Measurements from ENCODE around the gene CACNB2. TPM values are rescaled to one million over a fixed set of nuclear protein-coding genes. Genes with fewer than 3 reads are reported as not detected.

Gene CACNB2
- polyA plus RNA-seq, 1 of the 3 experiments (the other 2 are of a cell fraction): 0.74 TPM

GRCh38 chr10:18294633-18295032, 154.4 kb downstream of the CACNB2 start:
- Histone ChIP-seq H3F3A (replicated peaks; ENCODE audit: insufficient read depth) (no peaks in the 10 kb centered on the region), H3K9me2 (no peaks in the 10 kb centered on the region), H3K9me3 (no peaks in the 10 kb centered on the region), H3K4me3 (ENCODE audit: low read depth in 2 of 2, low read length in 1 of 2) (no peak overlapping the region), H4K20me1 (ENCODE audit: insufficient read depth) (no peaks in the 10 kb centered on the region), H3K27ac (ENCODE audit: low read depth in 2 of 2, low read length in 1 of 2) (no peak overlapping the region), H3K9ac (no peak overlapping the region), H3K36me3 (replicated peaks in 1 of 2; ENCODE audit: control insufficient read depth in 1 of 2, insufficient read depth in 2 of 2, low read length in 1 of 2) (no peaks in the 10 kb centered on the region), H3K27me3 (ENCODE audit: insufficient read depth) (no peaks in the 10 kb centered on the region), H3K4me1 (ENCODE audit: control insufficient read depth in 1 of 2, insufficient read depth in 2 of 2, low read depth in 1 of 2, low read length in 1 of 2) (no peaks in the 10 kb centered on the region; a peak in 1 of 4 replicates), H3K4me2 (no peak overlapping the region), H2AFZ (ENCODE audit: low read depth) (no peak overlapping the region), H3K79me2 (ENCODE audit: insufficient read depth) (no peaks in the 10 kb centered on the region)
- ChIA-PET CTCF (no interaction called here), POLR2A (no interaction called here)
- TF ChIP-seq SIN3A (IDR thresholded peaks at IDR 0.05; ENCODE audit: borderline replicate concordance, low read depth, low read length): no peak
- no peak for TF ChIP-seq RCOR1 (IDR thresholded peaks at IDR 0.05; ENCODE audit: low read length)
- TF ChIP-seq FOXM1 (IDR thresholded peaks at IDR 0.05; ENCODE audit: low read depth): no peak
- no peak for TF ChIP-seq TCF12 (IDR thresholded peaks at IDR 0.05)
- WGBS (ENCODE audit: low lambda C conversion rate): 41% methylated on average over 4 of the region's 4 CpGs
- DNase-seq: no peak

DNA sequence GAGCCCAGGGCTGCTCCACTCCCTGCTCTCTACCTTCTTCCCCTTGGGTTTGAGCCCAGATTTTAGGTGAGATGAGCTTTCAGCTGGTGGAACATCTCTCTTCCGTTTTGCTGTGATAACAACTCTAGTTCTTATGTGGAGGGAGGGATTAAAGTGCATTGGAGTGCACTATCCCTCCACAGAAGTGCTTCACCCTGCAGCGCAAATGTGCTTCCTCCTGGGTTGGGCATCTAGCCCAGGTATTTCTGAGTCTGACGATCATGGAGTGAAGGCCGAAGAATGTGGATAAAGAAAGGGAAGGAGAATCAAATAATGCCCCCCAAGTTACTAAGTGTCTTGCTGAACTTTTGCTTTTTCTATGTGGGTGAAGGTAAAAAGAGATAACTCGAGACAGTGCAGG, 157.4 kb downstream of the CACNB2 start:
- CTCF ChIA-PET: interaction anchor here (0.7 kb wide), 1 partner anchor 11 kb away, joined by 3 read pairs; no protein-coding TSS in a partner anchor
- no peaks in the 10 kb centered on the region for H3K79me2 ChIP-seq (ENCODE audit: insufficient read depth)
- no peaks in the 10 kb centered on the region for H3K9me2 ChIP-seq
- H3K27me3 ChIP-seq (ENCODE audit: insufficient read depth): no peaks in the 10 kb centered on the region
- H3K4me1 ChIP-seq (ENCODE audit: control insufficient read depth in 1 of 2, insufficient read depth in 2 of 2, low read depth in 1 of 2, low read length in 1 of 2): no peaks in the 10 kb centered on the region
- TF ChIP-seq RFX5 (IDR thresholded peaks at IDR 0.05; ENCODE audit: low read length): no peak
- TF ChIP-seq FOXM1 (IDR thresholded peaks at IDR 0.05; ENCODE audit: low read depth): no peak
- no peak for TF ChIP-seq GABPA (IDR thresholded peaks at IDR 0.05; ENCODE audit: low read depth)
- TF ChIP-seq RCOR1 (IDR thresholded peaks at IDR 0.05; ENCODE audit: low read length): no peak
- no peak for TF ChIP-seq PBX3 (IDR thresholded peaks at IDR 0.05)
- no peak for TF ChIP-seq POLR2AphosphoS5 (IDR thresholded peaks at IDR 0.05; ENCODE audit: low read depth, low read length)
- no peak for TF ChIP-seq GATA2 (CRISPR knock-in tag; IDR thresholded peaks at IDR 0.05)
- TF ChIP-seq USF1 (IDR thresholded peaks at IDR 0.05; ENCODE audit: borderline replicate concordance, low read depth): no peak
- no peak for TF ChIP-seq TCF12 (IDR thresholded peaks at IDR 0.05)
- no peak for TF ChIP-seq REST (IDR thresholded peaks at IDR 0.05; ENCODE audit: low read depth, low read length)
- TF ChIP-seq TEAD4 (IDR thresholded peaks at IDR 0.05; ENCODE audit: borderline replicate concordance, insufficient read depth): no peak
- TF ChIP-seq CHD2 (IDR thresholded peaks at IDR 0.05; ENCODE audit: low read length, partially characterized antibody): no peak
- H3K4me3 ChIP-seq (ENCODE audit: low read depth in 2 of 2, low read length in 1 of 2): no peak overlapping the region
- WGBS (ENCODE audit: low lambda C conversion rate): 57% methylated on average over 5 of the region's 5 CpGs
- H3F3A ChIP-seq (replicated peaks; ENCODE audit: insufficient read depth): no peaks in the 10 kb centered on the region
- POLR2A ChIA-PET: no interaction called here
- no peaks in the 10 kb centered on the region for H3K9me3 ChIP-seq
- no peak for DNase-seq
- no peak overlapping the region for H3K4me2 ChIP-seq
- no peaks in the 10 kb centered on the region for H4K20me1 ChIP-seq (ENCODE audit: insufficient read depth)
- H3K36me3 ChIP-seq (replicated peaks in 1 of 2; ENCODE audit: control insufficient read depth in 1 of 2, insufficient read depth in 2 of 2, low read length in 1 of 2): no peaks in the 10 kb centered on the region
- no peak overlapping the region for H3K9ac ChIP-seq
- H2AFZ ChIP-seq (ENCODE audit: low read depth): no peak overlapping the region
- H3K27ac ChIP-seq (ENCODE audit: low read depth in 2 of 2, low read length in 1 of 2): no peak overlapping the region
